ENCODE results near the gene MLH3. TPM values are rescaled to one million over a fixed set of nuclear protein-coding genes. Genes with fewer than 3 reads are reported as not detected.

MLH3 gene
- total RNA-seq, 4 donors from 2014 or later, result 16.4 to 83.4 (median 50.1) TPM

DNA sequence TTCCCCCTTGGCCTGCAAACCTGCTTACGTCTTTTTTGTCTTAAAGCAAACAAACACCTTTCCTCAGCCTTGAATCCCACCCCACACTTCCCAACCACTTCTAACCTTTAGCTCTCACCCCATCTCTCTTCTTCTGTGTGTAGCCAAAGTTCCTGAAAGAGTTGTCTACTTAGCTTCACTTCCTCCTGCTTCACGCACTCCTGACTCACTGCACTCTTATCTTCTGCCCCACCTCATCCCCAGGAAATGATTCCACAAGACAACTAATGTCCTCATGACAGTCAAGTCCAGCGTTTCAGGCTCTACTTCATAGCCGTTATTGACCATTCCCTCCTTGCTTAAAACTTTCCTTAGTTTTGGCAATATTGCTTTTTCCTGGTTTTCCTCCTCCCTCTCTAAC is 26.2 kb downstream of the MLH3 start:
- Histone ChIP-seq H3K36me3 (no peaks in the 10 kb centered on the region), H3K4me1 (no peaks in the 10 kb centered on the region), H3K9me3 (no peaks in the 10 kb centered on the region), H3K27ac (no peak overlapping the region), H3K4me3 (no peak overlapping the region), H3K27me3 (no peaks in the 10 kb centered on the region)
- intact Hi-C loops (cut with DNase I; ENCODE audit: low total_unique reads), result no loop called here
- DNase-seq, result no peak
- TF ChIP-seq POLR2A (IDR thresholded peaks at IDR 0.05), result no peak
- TF ChIP-seq, protein P1, sequence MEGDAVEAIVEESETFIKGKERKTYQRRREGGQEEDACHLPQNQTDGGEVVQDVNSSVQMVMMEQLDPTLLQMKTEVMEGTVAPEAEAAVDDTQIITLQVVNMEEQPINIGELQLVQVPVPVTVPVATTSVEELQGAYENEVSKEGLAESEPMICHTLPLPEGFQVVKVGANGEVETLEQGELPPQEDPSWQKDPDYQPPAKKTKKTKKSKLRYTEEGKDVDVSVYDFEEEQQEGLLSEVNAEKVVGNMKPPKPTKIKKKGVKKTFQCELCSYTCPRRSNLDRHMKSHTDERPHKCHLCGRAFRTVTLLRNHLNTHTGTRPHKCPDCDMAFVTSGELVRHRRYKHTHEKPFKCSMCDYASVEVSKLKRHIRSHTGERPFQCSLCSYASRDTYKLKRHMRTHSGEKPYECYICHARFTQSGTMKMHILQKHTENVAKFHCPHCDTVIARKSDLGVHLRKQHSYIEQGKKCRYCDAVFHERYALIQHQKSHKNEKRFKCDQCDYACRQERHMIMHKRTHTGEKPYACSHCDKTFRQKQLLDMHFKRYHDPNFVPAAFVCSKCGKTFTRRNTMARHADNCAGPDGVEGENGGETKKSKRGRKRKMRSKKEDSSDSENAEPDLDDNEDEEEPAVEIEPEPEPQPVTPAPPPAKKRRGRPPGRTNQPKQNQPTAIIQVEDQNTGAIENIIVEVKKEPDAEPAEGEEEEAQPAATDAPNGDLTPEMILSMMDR (IDR thresholded peaks at IDR 0.05), result no peak

DNA sequence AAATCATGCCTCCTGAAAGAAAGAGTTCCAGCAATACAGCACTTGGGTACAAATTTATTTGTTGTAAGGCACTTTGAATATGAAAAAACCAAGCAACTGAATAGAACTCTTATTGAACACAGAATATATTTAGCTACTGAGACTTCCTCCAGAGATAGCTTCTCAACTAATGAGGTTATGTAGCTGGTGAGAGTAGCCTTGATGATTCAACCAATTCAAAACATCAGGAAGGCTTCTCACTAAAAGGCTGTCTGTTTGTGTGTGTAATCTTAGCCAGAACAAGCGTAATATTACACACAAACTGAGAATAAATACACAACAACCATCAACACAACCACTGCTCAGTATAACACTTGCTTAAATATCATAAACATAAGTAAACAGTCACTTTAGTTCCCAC is 28.2 kb downstream of the MLH3 start:
- Histone ChIP-seq H3K36me3 (no peaks in the 10 kb centered on the region), H3K27me3 (no peaks in the 10 kb centered on the region), H3K27ac (no peak overlapping the region), H3K4me3 (no peak overlapping the region), H3K4me1 (no peaks in the 10 kb centered on the region), H3K9me3 (no peaks in the 10 kb centered on the region)
- intact Hi-C loops (cut with DNase I; ENCODE audit: low total_unique reads), result no loop called here
- DNase-seq, result no peak
- no peak for TF ChIP-seq POLR2A (IDR thresholded peaks at IDR 0.05)
- TF ChIP-seq, protein P1 (IDR thresholded peaks at IDR 0.05), result no peak

DNA sequence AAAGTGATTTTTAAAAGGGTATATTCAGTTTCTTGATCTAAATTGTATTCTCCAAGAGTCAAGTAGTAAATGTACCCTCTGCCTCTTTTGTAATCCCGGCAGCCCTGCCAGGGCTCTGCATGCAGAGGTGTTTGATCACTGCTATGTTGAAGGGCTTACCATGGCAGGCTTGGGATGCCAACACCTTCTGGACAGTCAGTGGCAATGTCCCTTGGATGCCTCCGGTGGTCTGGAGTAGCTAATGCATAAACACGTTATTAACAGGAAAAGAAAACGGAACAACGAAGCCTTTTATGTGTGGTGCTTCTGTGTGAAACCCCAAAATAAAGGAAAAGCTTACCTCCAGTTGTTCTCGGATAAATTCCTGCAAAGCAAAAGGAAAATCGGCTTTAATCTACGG is 28.6 kb downstream of the MLH3 start:
- intact Hi-C loops (cut with DNase I; ENCODE audit: low total_unique reads), result no loop called here
- no peak for TF ChIP-seq POLR2A (IDR thresholded peaks at IDR 0.05)
- TF ChIP-seq, protein P1 (IDR thresholded peaks at IDR 0.05), result no peak
- no peak for DNase-seq
- Histone ChIP-seq H3K27me3 (no peaks in the 10 kb centered on the region), H3K9me3 (no peaks in the 10 kb centered on the region), H3K27ac (no peak overlapping the region), H3K4me1 (no peaks in the 10 kb centered on the region), H3K36me3 (no peaks in the 10 kb centered on the region), H3K4me3 (no peak overlapping the region)

DNA sequence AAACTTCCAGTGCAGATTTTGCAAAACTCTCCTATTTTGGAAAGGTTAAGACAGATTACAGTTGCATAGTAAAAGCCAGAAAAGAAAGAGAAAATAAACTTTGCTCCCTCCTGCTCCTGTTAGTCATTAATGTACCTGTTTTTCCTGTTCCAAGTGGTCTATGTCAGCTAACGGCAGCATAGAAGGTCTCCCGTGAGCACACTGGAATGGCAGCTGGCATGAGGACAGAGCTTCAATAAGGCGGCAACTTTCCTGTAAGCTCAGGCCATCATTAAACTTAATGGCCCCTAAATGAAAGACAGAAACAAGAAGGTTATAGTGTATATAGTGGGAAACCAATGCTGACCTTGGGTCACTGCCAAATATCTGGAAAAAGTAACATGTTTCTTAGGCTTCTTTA is 32.6 kb downstream of the MLH3 start:
- DNase-seq, result no peak
- no peaks in the 10 kb centered on the region for H3K36me3 ChIP-seq
- intact Hi-C loops (cut with DNase I; ENCODE audit: low total_unique reads), result no loop called here
- H3K4me3 ChIP-seq, result no peak overlapping the region
- no peak overlapping the region for H3K27ac ChIP-seq
- TF ChIP-seq, protein P1 (IDR thresholded peaks at IDR 0.05), result no peak
- no peak for TF ChIP-seq POLR2A (IDR thresholded peaks at IDR 0.05)
- no peaks in the 10 kb centered on the region for H3K4me1 ChIP-seq
- H3K9me3 ChIP-seq, result no peaks in the 10 kb centered on the region
- H3K27me3 ChIP-seq, result no peaks in the 10 kb centered on the region

DNA sequence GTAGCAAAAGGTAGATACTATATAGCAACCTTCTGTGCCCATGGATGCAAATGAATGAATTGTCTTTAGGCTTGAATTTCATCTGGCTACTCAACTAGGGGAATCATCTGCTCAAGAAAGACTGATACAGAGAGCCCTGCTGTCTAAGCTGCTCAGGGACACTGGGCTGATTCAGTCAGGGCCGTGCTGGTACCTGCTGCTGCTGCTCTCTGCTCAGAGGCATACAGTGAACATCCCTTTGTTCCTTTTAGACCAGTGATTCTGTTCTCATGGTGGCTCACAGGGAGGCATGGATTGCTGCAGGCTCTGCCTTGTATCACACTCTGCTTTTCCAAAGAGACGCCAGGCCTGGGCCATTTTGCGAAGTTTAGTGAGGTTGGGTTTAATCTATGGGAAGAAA is 34.5 kb downstream of the MLH3 start:
- Histone ChIP-seq H3K36me3 (no peaks in the 10 kb centered on the region), H3K27ac (no peak overlapping the region), H3K27me3 (no peaks in the 10 kb centered on the region), H3K4me1 (peaks cover 0 to under 1% of the 10 kb centered on the region in 2 donors), H3K4me3 (no peak overlapping the region), H3K9me3 (no peaks in the 10 kb centered on the region)
- no peak for DNase-seq
- intact Hi-C loops (cut with DNase I; ENCODE audit: low total_unique reads), result no loop called here
- TF ChIP-seq, protein P1 (IDR thresholded peaks at IDR 0.05), result no peak
- no peak for TF ChIP-seq POLR2A (IDR thresholded peaks at IDR 0.05)
